A549 (cell line): ENCODE results near the gene TASOR. TPM values are rescaled to one million over a fixed set of nuclear protein-coding genes. Genes with fewer than 3 reads are reported as not detected.

Experiments
- ATAC-seq, 2 experiments: fragments of 200-7000 bp in 1 of 2; fragments of >200 bp in 1 of 2; cut with Nextera tagmentation in 1 of 2; cut with Tn5 transposase in 1 of 2; 3 replicates each; pipeline versions ENCODE4 v1.8.0 to v1.9.1; 2018 to 2020; ENCODE audit warnings: mild to moderate bottlenecking in 1 of 2, moderate library complexity in 1 of 2
- CTCF ChIA-PET: fragments of 300-600 bp; sonication (Branson Sonifier 250); formaldehyde crosslinking; extraction: SDS; loops from one replicate; lab custom pipeline; 2021; ENCODE audit warnings: antibody characterized with exemption, inconsistent platforms; lab: Yijun Ruan, JAX
- POLR2A ChIA-PET: fragments of 350-600 bp; formaldehyde crosslinking; extraction: SDS; loops from one replicate; lab custom pipeline; 2021; ENCODE audit warnings: antibody characterized with exemption, inconsistent platforms; lab: Yijun Ruan, JAX
- DNase-seq, 2 experiments: peaks; one replicate each; pipeline versions ENCODE4 v3.0.0 to v3.0.0-alpha.2; 2011 to 2016; ENCODE audit warnings: low read depth in 1 of 2, low spot score in 1 of 2
- FAIRE-seq: peaks from 2 replicates; lab custom pipeline; 2011; peaks lifted over from hg19 to GRCh38; lab: Jason Lieb, UNC
- H3K27ac ChIP-seq, 2 experiments: fragments of >200 bp; sonication (Bioruptor Twin); formaldehyde crosslinking; 3 replicates each; pipeline ENCODE4 v1.5.1; 2016 to 2017
- H3K4me1 ChIP-seq: fragments of >200 bp; sonication (Bioruptor Twin); formaldehyde crosslinking; 3 replicates; pipeline ENCODE4 v1.6.1; 2016
- H3K4me2 ChIP-seq: fragments of >200 bp; sonication (Bioruptor Twin); formaldehyde crosslinking; 3 replicates; pipeline ENCODE4 v1.6.1; 2016
- H3K4me3 ChIP-seq: fragments of >200 bp; sonication (Bioruptor Twin); formaldehyde crosslinking; 3 replicates; pipeline ENCODE4 v1.5.1; 2016
- H3K9me3 ChIP-seq: fragments of >200 bp; sonication (Bioruptor Twin); formaldehyde crosslinking; 3 replicates; pipeline ENCODE4 v1.6.1; 2016
- CEBPB ChIP-seq, 2 experiments: fragments of >200 bp in 1 of 2; sonication (Bioruptor Twin) in 1 of 2; formaldehyde crosslinking in 1 of 2; IDR thresholded peaks; 2 replicates each; pipeline ENCODE4 v1.6.1; 2012 to 2016
- ESRRA ChIP-seq: fragments of 150-350 bp; IDR thresholded peaks from 2 replicates; pipeline ENCODE4 v1.6.1; 2014; ENCODE audit warnings: mild to moderate bottlenecking, low read length, borderline replicate concordance
- FOSL2 ChIP-seq, 2 experiments: fragments of 450-650 bp in 1 of 2; fragments of >200 bp in 1 of 2; sonication (Bioruptor Twin) in 1 of 2; formaldehyde crosslinking; IDR thresholded peaks; 2 replicates each; pipeline versions ENCODE4 v1.5.0 to v1.6.1; 2016 to 2020; ENCODE audit warnings: mild to moderate bottlenecking in 1 of 2, moderate library complexity in 1 of 2
- HOXB5 ChIP-seq: fragments of 250-450 bp; sonication (Bioruptor Pico); IDR thresholded peaks from 2 replicates; pipeline ENCODE4 v1.5.0; 2020; ENCODE audit warnings: mild to moderate bottlenecking, moderate library complexity
- JUNB ChIP-seq: fragments of >200 bp; sonication (Bioruptor Twin); formaldehyde crosslinking; IDR thresholded peaks from 2 replicates; pipeline ENCODE4 v1.6.1; 2016
- MAFK ChIP-seq: fragments of 450-650 bp; IDR thresholded peaks from 2 replicates; pipeline ENCODE4 v1.6.1; 2014; ENCODE audit not compliant: partially characterized antibody
- NPAS2 ChIP-seq: fragments of 250-450 bp; sonication (Bioruptor Pico); IDR thresholded peaks from 2 replicates; pipeline ENCODE4 v1.8.0; 2022; ENCODE audit warnings: mild to moderate bottlenecking, moderate library complexity, borderline replicate concordance
- RAD21 ChIP-seq, 2 experiments: fragments of >200 bp in 1 of 2; sonication (Bioruptor Twin) in 1 of 2; formaldehyde crosslinking in 1 of 2; IDR thresholded peaks in 1 of 2; conservative IDR thresholded peaks in 1 of 2; 2 replicates in 1 of 2; 3 replicates in 1 of 2; pipeline ENCODE4 v1.6.1; 2012 to 2018; ENCODE audit warnings: inconsistent platforms in 1 of 2
- RFX5 ChIP-seq: fragments of 450-650 bp; IDR thresholded peaks from 2 replicates; pipeline ENCODE4 v1.7.1; 2014; ENCODE audit warnings: antibody characterized with exemption, mild to moderate bottlenecking, moderate library complexity
- ZFP36 ChIP-seq: fragments of 450-650 bp; IDR thresholded peaks from 2 replicates; pipeline ENCODE4 v1.6.1; 2014; ENCODE audit warnings: borderline replicate concordance; ENCODE audit not compliant: partially characterized antibody
- ZNF302 ChIP-seq: fragments of 250-450 bp; sonication (Bioruptor Pico); IDR thresholded peaks from 2 replicates; pipeline ENCODE4 v1.9.0; 2021; ENCODE audit warnings: inconsistent platforms, mild to moderate bottlenecking, moderate library complexity
- WGBS: methylation state at CpG from one replicate; pipeline ENCODE4 v1.1.6; 2017; ENCODE audit errors: missing lambda C conversion rate; 5-methylcytosine and 5-hydroxymethylcytosine counted together
- polyA plus RNA-seq, 4 experiments: library from polyadenylated mRNA; depleted of rRNA in 3 of 4; stranded (reverse); fragments of >200 nt; fragmentation: RNase III in 1 of 4; extraction: RNeasy Plus Mini Kit Qiagen cat#74134 plus additional on column Dnase treatment in 1 of 4; gene quantifications; 2 replicates in 3 of 4; 3 replicates in 1 of 4; pipeline ENCODE4 v1.2.3, GENCODE V29; 2011 to 2017
- TF ChIP-seq, protein P1 (sequence below): IDR thresholded peaks from 2 replicates; pipeline ENCODE4 v1.6.1; 2012
- TF ChIP-seq, protein P2 (sequence below): IDR thresholded peaks from 2 replicates; pipeline ENCODE4 v1.6.1; 2012
- TF ChIP-seq, protein P3 (sequence below): IDR thresholded peaks from 2 replicates; pipeline ENCODE4 v1.6.1; 2012; ENCODE audit warnings: low read depth, borderline replicate concordance
- TF ChIP-seq, protein P4 (sequence below): fragments of 250-450 bp; sonication (Bioruptor Pico); IDR thresholded peaks from 2 replicates; pipeline ENCODE4 v1.5.0; 2021; ENCODE audit warnings: mild to moderate bottlenecking, moderate library complexity, borderline replicate concordance
- TF ChIP-seq, protein P5 (sequence below): fragments of 450-650 bp; IDR thresholded peaks from 2 replicates; pipeline ENCODE4 v1.6.1; 2014; ENCODE audit warnings: antibody characterized with exemption

The TASOR gene
- polyA plus RNA-seq, 2 of the 4 experiments (the other 2 are of a cell fraction) = 33.5 to 49.0 TPM

DNA sequence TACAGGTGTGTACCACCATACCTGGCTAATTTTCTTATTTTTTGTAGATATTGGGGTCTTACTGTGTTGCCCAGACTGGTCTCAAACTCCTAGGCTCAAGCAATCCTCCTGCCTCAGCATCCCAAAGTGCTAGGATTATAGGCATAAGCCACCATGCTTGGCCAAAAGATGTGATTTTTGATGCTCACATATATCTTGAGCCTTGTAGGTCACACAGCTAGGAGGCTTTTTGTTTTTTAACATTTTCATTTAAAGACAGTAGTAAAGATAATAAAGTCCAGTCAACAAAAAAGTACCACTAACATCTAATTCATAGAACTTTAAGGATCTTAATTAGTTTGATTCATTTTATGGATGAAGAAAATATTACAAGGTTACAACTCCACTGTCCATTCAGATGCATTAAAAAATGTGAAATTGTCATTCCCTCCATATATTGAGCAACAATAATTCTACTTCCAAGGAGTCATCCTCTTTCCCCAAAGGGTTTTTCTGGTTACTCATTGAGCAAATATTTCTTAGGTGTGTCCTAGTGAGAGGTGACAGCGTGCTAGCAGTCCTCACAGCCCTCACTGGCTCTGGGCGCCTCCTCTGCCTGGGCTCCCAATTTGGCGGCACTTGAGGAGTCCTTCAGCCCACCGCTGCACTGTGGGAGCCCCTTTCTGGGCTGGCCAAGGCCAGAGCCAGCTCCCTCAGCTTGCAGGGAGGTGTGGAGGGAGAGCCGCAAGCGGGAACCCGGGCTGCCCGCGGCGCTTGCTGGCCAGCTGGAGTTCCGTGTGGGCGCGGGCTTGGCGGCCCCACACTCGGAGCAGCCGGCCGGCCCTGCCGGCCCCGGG, 8.3 kb upstream of the TASOR start:
- Histone ChIP-seq H3K27ac (peak overlapping the region; percentile 58 to 91), H3K4me2 (peak overlapping the region; percentile 87), H3K4me1 (peaks cover 7% of the 10 kb centered on the region), H3K4me3 (peak overlapping the region; percentile 36; the same call in 2 of the 3 replicates), H3K9me3 (no peaks in the 10 kb centered on the region)
- FAIRE-seq = peak; percentile 56
- POLR2A ChIA-PET = no interaction called here
- peak; percentile 45 to 78 for DNase-seq
- 0% methylated on average over 3 of the region's 19 CpGs for WGBS
- CTCF ChIA-PET = interaction anchor here (1.0 to 1.7 kb wide), 3 partner anchors 11 to 297 kb away, joined by 4 to 5 read pairs (median 4); no protein-coding TSS in a partner anchor
- TF ChIP-seq JUNB = peak; percentile 39; the same call in 1 of the 2 replicates
- TF ChIP-seq, protein P1, sequence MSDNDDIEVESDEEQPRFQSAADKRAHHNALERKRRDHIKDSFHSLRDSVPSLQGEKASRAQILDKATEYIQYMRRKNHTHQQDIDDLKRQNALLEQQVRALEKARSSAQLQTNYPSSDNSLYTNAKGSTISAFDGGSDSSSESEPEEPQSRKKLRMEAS = peak; percentile 67
- peak; percentile 50; the same call in 1 of the 2 replicates for TF ChIP-seq FOSL2 (IDR thresholded peaks at IDR 0.05)
- peak; percentile 77 for TF ChIP-seq FOSL2 (CRISPR knock-in tag; IDR thresholded peaks at IDR 0.05)
- peak; percentile 77 to 91 for TF ChIP-seq CEBPB (IDR thresholded peaks at IDR 0.05)
- no peak for TF ChIP-seq HOXB5
- no peak for TF ChIP-seq ZFP36
- TF ChIP-seq, protein P2, sequence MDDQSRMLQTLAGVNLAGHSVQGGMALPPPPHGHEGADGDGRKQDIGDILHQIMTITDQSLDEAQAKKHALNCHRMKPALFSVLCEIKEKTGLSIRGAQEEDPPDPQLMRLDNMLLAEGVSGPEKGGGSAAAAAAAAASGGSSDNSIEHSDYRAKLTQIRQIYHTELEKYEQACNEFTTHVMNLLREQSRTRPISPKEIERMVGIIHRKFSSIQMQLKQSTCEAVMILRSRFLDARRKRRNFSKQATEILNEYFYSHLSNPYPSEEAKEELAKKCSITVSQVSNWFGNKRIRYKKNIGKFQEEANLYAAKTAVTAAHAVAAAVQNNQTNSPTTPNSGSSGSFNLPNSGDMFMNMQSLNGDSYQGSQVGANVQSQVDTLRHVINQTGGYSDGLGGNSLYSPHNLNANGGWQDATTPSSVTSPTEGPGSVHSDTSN = no peak
- TF ChIP-seq, protein P3, sequence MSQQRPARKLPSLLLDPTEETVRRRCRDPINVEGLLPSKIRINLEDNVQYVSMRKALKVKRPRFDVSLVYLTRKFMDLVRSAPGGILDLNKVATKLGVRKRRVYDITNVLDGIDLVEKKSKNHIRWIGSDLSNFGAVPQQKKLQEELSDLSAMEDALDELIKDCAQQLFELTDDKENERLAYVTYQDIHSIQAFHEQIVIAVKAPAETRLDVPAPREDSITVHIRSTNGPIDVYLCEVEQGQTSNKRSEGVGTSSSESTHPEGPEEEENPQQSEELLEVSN = peak; percentile 53; the same call in 1 of the 2 replicates
- ATAC-seq = peak; percentile 94 to 99

DNA sequence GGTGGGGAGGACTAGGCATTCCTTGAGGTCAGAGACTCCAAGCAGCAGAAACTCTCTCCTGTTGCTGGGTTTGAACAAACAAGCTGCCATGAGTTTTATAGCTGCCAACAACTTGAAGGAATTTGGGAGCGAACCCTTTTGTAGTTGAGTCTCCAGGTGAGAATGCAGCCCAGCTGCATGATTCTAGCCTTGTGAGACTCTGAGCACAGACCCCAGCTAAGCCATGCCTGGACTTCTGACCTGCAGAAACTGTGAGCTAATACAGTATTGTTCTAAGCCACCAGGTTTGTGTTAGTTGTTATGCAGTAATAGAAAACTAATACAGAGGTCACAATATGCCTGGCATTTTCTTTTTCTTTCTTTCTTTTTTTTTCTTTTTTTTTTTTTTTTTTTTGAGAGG, 6.2 kb upstream of the TASOR start:
- 92% methylated on average over 1 of the region's 1 CpG for WGBS
- TF ChIP-seq HOXB5 (no peak), ZNF302 (CRISPR knock-in tag) (no peak), JUNB (no peak), RFX5 (no peak), NPAS2 (CRISPR knock-in tag) (no peak), RAD21 (conservative IDR thresholded peaks at IDR 0.05 in 1 of 2, IDR thresholded peaks at IDR 0.05 in 1 of 2) (no peak)
- TF ChIP-seq, protein P4, sequence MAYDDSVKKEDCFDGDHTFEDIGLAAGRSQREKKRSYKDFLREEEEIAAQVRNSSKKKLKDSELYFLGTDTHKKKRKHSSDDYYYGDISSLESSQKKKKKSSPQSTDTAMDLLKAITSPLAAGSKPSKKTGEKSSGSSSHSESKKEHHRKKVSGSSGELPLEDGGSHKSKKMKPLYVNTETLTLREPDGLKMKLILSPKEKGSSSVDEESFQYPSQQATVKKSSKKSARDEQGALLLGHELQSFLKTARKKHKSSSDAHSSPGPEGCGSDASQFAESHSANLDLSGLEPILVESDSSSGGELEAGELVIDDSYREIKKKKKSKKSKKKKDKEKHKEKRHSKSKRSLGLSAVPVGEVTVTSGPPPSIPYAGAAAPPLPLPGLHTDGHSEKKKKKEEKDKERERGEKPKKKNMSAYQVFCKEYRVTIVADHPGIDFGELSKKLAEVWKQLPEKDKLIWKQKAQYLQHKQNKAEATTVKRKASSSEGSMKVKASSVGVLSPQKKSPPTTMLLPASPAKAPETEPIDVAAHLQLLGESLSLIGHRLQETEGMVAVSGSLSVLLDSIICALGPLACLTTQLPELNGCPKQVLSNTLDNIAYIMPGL (CRISPR knock-in tag) = no peak
- TF ChIP-seq, protein P5, sequence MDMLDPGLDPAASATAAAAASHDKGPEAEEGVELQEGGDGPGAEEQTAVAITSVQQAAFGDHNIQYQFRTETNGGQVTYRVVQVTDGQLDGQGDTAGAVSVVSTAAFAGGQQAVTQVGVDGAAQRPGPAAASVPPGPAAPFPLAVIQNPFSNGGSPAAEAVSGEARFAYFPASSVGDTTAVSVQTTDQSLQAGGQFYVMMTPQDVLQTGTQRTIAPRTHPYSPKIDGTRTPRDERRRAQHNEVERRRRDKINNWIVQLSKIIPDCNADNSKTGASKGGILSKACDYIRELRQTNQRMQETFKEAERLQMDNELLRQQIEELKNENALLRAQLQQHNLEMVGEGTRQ = no peak
- TF ChIP-seq, all 56 proteins: peak for 0
- DNase-seq (no peak), FAIRE-seq (no peak), ATAC-seq (no peak)
- H3K9me3 ChIP-seq = no peaks in the 10 kb centered on the region
- H3K4me3 ChIP-seq = no peak overlapping the region
- H3K4me1 ChIP-seq = peaks cover 7% of the 10 kb centered on the region
- H3K4me2 ChIP-seq = no peak overlapping the region
- ChIA-PET CTCF (interaction anchor here (1.7 kb wide), 1 partner anchor 13 kb away, joined by 5 read pairs; no protein-coding TSS in a partner anchor), POLR2A (no interaction called here)
- H3K27ac ChIP-seq = 0 out of 6 replicates have a peak overlapping the region, but pooled peaks of 1 of the 2 experiments have one; percentile 28

DNA sequence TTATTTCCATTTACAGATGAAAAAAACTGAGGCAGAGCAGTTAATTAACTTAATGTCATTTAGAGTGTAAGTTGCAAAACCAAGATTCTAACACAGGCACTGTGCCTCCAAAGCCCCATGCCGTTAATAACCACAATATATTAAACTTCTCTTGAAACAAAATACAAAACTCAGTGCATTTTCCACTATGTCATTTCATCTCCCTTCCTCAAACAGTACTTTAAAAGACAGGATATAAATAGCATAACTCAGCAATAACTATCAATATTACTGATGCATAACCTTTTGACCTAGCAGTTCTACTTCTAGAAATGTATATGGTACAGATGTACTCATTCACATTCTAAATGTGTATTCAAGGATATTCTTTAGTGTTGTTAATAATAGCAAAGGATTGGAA, 5.1 kb upstream of the TASOR start:
- WGBS = 81% methylated on average over 1 of the region's 1 CpG
- ATAC-seq = no peak
- ChIA-PET CTCF (no interaction called here), POLR2A (no interaction called here)
- Histone ChIP-seq H3K9me3 (peaks cover 7% of the 10 kb centered on the region; the same call in 2 of the 3 replicates), H3K4me2 (no peak overlapping the region), H3K27ac (no peak overlapping the region), H3K4me1 (peaks cover 7% of the 10 kb centered on the region), H3K4me3 (no peak overlapping the region)
- no peak for FAIRE-seq
- no peak for DNase-seq
- TF ChIP-seq HOXB5 = no peak
- TF ChIP-seq ESRRA = no peak
- TF ChIP-seq MAFK = peak; percentile 37
